GM21723 (cell line): Measurements from ENCODE around the gene COA6.
A peak's percentile ranks its signal among the peaks of the same experiment; 100 is the strongest.
"Not testable (repeated sequence)": the region's sequence is repeated elsewhere in the genome, so short reads cannot be mapped to it uniquely, and the experiment has no call there.

ENCODE experiments used
- ATAC-seq: cut with Tn5 transposase; IDR thresholded peaks from one replicate; pipeline ENCODE4 v1.9.1; 2021; ENCODE audit warnings: mild to moderate bottlenecking, moderate library complexity; ENCODE audit not compliant: unreplicated experiment

Gene COA6, protein sequence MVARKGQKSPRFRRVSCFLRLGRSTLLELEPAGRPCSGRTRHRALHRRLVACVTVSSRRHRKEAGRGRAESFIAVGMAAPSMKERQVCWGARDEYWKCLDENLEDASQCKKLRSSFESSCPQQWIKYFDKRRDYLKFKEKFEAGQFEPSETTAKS

DNA sequence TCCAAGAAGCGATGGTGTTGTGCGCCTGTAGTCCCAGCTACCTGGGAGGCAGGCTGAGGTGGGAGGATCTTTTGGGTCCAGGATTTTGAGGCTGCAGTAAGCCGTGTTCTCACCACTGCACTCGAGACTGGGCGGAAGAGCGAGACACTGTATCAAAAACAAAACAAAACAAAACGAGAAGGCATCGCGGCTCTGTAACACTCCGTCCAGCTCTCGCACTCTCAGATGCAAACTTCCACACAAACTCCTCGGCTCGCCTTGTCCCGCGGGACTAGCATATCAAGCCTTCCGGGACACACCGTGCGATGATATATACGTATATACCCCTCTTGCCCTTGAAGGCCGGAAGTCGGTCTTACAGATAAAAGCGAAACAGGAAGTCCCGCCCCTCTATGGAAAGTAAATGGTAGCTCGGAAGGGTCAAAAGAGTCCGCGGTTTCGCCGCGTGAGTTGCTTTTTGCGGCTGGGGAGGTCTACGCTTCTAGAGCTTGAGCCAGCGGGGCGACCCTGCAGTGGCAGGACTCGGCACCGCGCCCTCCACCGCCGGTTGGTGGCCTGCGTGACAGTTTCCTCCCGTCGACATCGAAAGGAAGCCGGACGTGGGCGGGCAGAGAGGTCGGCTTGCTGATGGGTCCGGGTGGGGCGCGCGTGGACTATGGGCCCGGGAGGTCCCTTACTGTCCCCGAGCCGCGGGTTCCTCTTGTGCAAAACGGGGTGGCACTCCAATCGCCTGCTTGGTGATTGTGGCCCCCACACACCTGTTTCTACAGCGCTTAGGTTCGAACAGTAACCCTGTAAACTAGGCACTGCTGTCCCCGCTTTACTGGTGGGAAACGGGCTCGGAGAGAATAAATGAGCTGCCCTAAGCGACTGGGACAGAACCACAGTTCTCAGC is at the start of gene COA6:
Gene COA6 (plus strand): TSS at position 393 of the 895 bp plus-strand sequence. CDS start 11 bp downstream, at position 404.
- peak; percentile 92 for ATAC-seq

DNA sequence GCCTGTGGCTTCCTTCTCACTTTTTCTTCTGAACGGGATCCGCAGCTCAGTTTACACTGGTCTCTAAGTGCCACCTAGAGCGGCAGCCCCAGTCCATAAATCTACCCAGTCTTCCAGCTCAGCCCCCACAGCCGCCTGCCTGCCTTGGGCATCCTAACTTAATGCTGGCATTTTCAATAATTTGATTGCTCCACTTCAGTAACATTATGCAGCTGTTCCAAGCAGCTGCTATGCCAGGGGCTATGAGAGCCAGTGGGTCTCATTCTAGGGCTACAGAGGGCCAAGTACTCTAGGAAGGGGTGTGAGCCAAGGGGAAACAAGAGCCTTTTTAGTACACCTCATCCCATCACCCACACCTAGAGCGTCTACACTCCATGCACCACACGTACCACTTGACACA is 48.4 kb upstream of the COA6 start:
- no peak for ATAC-seq

GRCh38 chr1:234325878-234326496 is 47.3 kb upstream of the COA6 start:
- ATAC-seq, result peak; percentile 35

DNA sequence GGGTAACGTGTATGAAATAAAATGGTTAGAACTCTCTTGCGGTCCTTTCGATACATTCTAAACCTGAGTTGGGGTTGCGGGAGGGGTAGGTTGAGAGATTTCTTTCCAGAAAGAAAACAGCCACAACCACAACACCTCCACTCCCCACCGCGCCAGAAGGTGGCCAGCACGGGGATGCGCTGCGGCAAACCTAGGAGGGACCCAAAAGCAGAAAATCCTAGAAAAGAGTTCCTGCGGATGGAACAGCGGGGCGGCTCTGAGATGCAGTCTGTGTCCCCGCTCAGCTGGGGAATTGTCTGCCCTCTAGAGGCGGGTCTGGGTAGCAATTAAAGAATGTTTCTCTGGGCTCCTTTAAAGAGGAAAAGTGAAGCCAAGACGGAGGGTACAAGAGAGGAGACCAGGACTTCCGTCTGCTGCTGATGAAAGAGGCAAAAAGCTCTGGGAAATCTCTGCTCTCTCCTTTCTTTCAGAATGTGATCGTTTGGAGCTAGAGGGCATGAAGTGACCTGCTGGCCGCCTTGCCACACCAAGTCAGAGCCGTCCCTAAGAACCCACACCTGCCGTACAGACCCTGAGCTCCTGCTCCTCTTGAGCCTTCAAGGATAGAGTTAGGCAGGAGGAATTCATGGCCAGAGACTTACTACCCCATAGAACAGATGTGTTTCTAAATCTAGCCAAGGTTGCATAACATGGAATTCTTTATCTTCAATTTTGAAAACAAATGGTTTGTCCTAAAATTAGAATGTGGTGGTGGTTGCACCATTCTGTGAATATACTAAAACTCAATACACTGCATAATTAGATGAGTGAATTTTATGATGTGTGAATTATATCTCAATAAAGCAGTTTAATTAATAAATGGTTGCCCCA is 46.5 kb upstream of the COA6 start:
- ATAC-seq, result peak; percentile 76

DNA sequence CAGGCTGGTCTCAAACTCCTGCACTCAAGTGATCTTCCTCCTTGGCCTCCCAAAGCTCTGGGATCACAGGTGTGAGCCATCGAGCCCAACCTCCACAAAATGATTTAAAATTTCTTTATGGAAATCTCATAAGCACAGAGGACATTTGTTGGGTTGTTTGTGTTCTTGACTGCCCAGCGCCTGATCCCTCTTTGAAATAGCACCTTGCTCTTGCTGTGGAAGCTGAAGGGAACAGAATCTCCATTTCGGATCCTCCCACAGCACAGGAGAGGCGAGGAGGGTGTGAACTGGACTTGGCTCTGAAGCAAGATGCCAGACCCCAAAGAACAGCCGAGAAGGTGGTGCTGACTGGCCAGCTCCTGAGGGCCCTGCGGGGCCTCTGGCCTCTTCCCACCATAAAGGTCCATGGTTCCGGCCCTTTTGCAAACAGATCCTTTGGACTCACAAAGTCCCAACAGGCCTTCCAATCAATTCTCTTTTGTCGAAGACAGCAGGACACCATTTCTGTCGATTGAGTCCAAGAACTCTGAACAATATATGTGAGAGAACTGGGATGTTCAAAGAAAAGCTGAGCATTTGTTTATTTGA is 45.6 kb upstream of the COA6 start:
- ATAC-seq, result no peak

DNA sequence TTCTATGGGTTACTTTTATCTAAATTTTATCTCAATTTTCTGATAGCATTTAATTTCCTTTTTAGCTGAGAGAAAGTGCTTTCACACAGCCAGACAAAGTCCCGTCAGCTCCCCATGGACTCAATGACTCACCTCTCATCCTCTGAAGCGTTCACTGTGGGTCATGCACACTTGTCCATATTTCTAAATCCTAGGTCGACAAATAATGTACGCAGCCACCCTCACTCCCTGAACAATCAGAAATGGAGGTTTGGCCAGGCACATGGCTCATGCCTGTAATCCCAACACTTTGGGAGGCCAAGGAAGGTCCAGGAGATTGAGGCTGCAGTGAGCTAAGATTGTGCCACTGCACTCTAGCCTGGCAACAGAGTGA is 42.4 kb upstream of the COA6 start:
- no peak for ATAC-seq

DNA sequence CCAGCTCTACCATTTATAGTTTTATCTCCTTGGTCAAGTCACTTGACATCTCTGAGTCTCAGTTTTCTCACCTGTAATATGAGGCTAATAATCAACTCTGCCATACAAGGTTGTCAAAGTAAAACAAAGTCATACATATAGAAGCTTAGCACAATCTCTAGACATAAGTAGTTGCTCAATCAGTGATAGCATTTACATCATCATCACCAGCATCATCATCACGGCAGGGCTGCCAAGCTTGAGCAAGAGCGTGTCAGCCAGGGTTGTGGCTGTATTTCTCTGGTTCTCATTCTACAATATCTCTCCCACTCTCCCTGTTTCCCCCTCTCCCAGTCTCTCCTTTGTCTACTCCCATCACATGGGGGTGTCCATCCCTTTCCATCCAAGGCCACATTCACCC is 41.7 kb upstream of the COA6 start:
- no peak for ATAC-seq

- ATAC-seq, result no peak
Observed at GRCh38 chr1:234336359-234336758, 36.9 kb upstream of the COA6 start.

- no peak for ATAC-seq
Observed at GRCh38 chr1:234337233-234337632, 36.0 kb upstream of the COA6 start.

- no peak for ATAC-seq
Observed at GRCh38 chr1:234340528-234340927, 32.7 kb upstream of the COA6 start.

DNA sequence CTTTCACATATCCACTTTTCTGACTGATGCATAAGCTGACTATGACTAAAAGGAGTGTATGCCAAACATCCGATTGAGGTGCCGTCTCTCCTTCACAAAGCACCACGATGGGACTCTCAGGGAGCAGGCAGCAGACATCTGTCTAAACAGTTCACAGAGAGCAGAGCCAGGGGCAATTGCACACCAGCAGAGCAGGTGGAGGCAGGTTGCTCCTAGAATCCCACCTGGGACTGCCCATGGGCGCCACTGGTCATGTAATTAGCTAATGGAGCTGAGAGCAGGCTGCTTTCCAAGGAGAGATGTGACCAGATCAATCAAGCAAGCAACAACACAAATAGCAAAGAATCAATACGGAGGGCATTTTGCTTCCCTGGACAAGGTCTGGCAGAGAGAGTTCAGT is 30.5 kb upstream of the COA6 start:
- ATAC-seq, result no peak

DNA sequence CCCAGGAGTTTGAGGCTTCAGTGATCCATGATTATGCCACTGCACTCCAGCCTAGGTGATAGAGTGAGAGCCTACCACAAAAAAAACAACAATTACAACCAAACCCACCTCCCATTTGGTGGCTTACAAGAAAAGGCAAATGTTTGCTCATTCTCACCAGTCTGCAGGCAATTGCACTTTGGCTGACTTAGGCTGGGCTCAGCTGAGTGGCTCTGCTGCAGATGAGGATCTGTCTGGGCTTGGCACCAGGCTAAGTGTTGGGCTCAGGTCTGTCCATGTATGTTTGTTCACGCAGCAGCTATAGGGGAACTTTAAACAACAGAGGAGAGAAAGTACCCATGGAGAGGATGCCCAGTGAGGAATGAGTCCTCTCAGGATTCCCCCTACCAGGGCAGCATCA is 28.0 kb upstream of the COA6 start:
- no peak for ATAC-seq

DNA sequence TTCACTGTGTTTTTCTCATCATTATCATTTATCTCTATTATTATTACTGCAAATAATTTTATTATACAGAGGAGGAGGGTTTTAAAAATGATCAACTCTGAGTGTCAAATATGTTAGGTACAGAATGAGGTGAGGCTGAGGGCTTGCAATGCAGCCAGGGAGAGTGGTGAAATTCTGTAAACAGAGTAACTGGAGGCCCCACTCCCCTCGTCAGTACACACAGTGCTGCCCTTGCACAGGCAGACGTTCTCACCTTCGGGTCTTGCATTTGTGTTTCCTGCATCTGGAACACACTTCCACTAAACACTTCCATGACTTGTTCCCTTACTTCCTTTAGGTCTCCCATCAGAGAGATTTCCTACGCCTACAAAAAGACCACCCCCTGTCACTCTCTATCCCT is 24.3 kb upstream of the COA6 start:
- ATAC-seq, result no peak

DNA sequence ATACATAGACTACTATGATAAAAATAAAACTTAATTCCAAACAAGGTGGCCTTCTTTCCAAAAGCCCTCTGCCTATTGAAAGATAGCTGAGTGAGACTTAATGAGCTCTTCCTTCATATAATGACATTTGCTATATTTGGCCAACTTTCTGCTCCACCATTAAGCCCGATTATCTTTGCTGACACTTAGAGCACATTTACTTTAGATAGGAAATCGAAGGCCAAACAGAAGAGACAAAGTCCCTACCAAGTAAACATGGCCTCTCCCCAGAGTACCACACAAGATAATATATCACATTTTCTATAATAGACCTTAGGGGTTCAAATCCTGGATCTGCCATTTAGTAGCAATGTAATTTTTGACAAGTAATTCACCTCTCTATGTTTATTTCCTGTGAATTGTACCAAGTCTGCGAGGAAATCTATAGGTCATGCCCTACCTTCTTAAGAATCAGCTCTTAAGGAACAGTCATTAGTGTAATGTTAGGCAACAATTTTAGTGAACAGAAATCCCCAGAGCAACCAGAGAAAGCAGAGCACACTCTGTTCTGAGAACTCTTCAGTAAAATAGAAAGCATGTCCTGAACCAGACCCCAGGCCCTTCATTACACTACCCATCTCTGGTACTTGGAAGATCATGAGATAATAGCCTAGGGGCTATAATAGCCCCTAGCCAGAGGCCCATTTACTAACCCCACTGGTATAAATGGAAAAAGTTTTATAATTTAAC is 17.3 kb upstream of the COA6 start:
- ATAC-seq, result no peak

DNA sequence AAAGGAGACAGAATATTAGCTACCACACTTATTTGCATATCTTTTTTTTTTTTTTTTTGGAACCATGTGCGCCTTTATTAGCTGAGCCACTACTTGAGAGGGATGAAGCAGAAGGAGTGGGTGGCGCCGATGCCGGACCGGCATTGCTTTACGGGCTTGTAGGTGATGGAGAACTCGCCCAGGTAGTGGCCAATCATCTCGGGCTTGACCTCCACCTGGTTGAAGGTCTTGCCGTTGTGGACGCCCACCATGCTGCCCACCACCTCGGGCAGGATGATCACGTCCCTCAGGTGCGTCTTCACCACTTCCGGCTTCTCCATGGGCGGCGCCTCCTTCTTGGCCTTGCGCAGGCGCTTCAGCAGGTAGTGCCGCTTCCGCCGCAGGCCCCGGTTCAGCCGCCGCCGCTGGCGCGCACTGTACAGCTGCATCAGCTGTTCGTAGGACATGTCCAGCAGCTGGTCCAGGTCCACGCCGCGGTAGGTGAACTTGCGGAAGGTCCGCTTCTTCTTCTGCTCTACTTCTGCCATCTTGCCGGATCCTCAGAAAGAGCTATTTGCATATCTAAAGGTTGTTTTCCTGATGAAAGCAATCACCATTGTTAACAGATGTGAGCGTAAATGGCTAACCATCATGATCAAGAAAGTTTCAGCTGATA is 16.5 kb upstream of the COA6 start:
- not testable (repeated sequence) for ATAC-seq

GRCh38 chr1:234357831-234358230 is 15.4 kb upstream of the COA6 start:
- no peak for ATAC-seq

GRCh38 chr1:234361102-234361603 is 12.1 kb upstream of the COA6 start:
- no peak for ATAC-seq

GRCh38 chr1:234362558-234362957 is 10.7 kb upstream of the COA6 start:
- no peak for ATAC-seq

DNA sequence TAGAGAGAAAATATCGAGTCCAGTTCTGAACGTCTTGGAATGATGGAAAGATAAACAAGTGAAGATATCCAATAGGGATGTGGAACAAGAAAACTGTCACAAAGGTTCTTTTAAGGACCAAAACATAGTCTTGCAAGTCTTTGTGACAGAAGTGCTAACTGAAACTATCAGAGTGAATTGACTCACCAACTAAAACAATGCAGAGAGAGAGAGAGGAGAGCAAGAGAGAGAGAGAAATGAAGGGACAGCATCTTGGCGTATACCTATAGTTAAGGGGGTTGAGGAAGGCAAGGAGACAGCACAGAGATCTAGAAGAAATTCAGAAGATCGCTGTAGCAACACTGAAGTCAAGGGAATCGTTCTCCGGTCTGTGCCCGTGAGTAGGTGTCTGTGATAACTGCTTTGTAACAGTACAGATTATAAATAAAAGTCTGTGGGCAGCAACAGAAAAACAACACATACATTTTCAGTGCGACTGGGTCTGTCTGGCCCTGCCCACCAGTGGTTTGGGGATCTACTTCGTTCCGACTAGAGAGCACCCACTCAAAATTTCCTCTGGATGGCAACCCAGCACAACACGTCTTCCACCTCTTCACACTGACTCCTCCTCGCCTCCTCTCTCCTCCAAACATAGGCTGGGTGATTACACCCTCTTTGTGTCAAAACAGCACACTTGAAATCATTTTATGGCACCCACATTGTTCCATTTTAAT is 4.8 kb upstream of the COA6 start:
- no peak for ATAC-seq
